Type B pancreatic cell (in vitro differentiated cells): ENCODE data around the gene FRMD5. TPM values are rescaled to one million over a fixed set of nuclear protein-coding genes. Genes with fewer than 3 reads are reported as not detected.
A peak's percentile ranks its signal among the peaks of the same experiment; 100 is the strongest.

ENCODE experiments used
- DNase-seq: peaks from one replicate; pipeline ENCODE4 v3.0.0; 2021; ENCODE audit warnings: mixed read lengths; ENCODE audit not compliant: unreplicated experiment; ENCODE audit errors: extremely low spot score
- H3K27ac Mint-ChIP-seq: 2 replicates; pipeline ENCODE4 v1.8.0; 2021; ENCODE audit warnings: mild to moderate bottlenecking, mixed read lengths
- H3K27me3 Mint-ChIP-seq: 2 replicates; pipeline ENCODE4 v1.8.0; 2021; ENCODE audit warnings: mixed read lengths
- H3K36me3 Mint-ChIP-seq: 2 replicates; pipeline ENCODE4 v1.8.0; 2021; ENCODE audit warnings: mixed read lengths
- H3K4me1 Mint-ChIP-seq: one replicate; pipeline ENCODE4 v1.8.0; 2021; ENCODE audit warnings: mixed read lengths; ENCODE audit not compliant: unreplicated experiment
- H3K4me3 Mint-ChIP-seq: 2 replicates; pipeline ENCODE4 v1.8.0; 2021; ENCODE audit warnings: mild to moderate bottlenecking, mixed read lengths
- H3K9me3 Mint-ChIP-seq: 2 replicates; pipeline ENCODE4 v1.8.0; 2021; ENCODE audit warnings: mixed read lengths
- total RNA-seq: library from RNA; stranded (reverse); gene quantifications from 2 replicates; pipeline ENCODE4 v1.2.1, GENCODE V29; 2021; ENCODE audit warnings: low replicate concordance
- TF ChIP-seq, protein P1 (sequence below): fragments of 200-600 bp; sonication (generic); conservative IDR thresholded peaks from 2 replicates; pipeline ENCODE4 v1.5.0; 2021; ENCODE audit warnings: antibody characterized with exemption, mild to moderate bottlenecking

The FRMD5 gene
- total RNA-seq, 1 donor from 2014 or later, result 3.8 TPM

- Mint-ChIP-seq H3K9me3 (no peaks in the 10 kb centered on the region), H3K36me3 (no peaks in the 10 kb centered on the region), H3K27me3 (peaks cover 36% of the 10 kb centered on the region), H3K27ac (no peak overlapping the region), H3K4me1 (no peaks in the 10 kb centered on the region), H3K4me3 (no peak overlapping the region)
- no peak for DNase-seq
- TF ChIP-seq, protein P1, sequence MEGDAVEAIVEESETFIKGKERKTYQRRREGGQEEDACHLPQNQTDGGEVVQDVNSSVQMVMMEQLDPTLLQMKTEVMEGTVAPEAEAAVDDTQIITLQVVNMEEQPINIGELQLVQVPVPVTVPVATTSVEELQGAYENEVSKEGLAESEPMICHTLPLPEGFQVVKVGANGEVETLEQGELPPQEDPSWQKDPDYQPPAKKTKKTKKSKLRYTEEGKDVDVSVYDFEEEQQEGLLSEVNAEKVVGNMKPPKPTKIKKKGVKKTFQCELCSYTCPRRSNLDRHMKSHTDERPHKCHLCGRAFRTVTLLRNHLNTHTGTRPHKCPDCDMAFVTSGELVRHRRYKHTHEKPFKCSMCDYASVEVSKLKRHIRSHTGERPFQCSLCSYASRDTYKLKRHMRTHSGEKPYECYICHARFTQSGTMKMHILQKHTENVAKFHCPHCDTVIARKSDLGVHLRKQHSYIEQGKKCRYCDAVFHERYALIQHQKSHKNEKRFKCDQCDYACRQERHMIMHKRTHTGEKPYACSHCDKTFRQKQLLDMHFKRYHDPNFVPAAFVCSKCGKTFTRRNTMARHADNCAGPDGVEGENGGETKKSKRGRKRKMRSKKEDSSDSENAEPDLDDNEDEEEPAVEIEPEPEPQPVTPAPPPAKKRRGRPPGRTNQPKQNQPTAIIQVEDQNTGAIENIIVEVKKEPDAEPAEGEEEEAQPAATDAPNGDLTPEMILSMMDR, result no peak
Measured at GRCh38 chr15:44199393-44199792, 4.3 kb upstream of the FRMD5 start.

DNA sequence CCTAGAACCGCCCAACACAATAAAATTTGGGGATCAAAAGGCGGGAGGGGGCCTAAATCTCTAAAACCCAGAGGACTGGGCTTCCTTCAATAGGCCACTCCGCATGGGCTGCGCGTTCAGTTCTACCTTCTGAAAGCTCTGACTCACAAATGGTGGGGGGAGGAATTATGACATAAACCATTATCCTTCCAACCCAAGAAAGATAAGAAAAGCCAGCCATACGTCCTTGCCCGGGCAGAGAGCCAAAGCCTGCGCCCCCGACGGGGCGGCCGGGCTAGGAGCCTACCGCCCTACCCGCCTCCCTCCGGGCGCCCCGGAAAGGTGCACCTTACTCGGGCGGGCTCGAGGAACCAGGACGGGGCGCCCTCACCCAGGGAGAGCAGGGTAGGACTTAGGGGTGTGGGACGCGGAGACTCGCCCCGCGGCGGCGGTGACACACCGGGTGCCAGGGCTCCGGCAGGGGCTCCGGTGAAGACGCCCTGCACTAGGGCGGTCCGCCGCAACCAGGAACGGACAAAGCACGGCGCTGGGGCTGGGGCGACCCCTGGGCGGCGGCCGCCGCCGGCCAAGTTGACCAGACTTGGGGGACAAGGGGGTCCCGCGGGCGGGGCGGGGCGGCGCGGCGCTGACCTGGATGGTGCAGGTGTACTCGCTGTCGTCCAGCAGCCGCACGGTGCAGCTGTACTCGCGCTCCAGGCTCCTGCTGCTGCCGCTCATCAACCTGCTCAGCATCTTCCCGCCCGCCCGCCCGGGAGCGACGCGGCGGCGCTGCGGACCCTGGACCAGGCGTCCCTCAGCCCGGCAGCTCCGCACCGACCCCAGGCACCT is 534 bp downstream of the FRMD5 start:
- Mint-ChIP-seq H3K36me3 (no peaks in the 10 kb centered on the region), H3K27me3 (peaks cover 65% of the 10 kb centered on the region), H3K4me3 (peak overlapping the region; percentile 96), H3K9me3 (no peaks in the 10 kb centered on the region), H3K4me1 (no peaks in the 10 kb centered on the region), H3K27ac (peak overlapping the region; percentile 75)
- peak; percentile 70 for DNase-seq
- TF ChIP-seq, protein P1, result no peak

GRCh38 chr15:44193651-44194322 is 1.3 kb downstream of the FRMD5 start:
- no peak for DNase-seq
- peaks cover 62% of the 10 kb centered on the region for H3K27me3 Mint-ChIP-seq
- H3K27ac Mint-ChIP-seq, result peak overlapping the region; percentile 68
- no peaks in the 10 kb centered on the region for H3K9me3 Mint-ChIP-seq
- H3K36me3 Mint-ChIP-seq, result no peaks in the 10 kb centered on the region
- peak overlapping the region; percentile 96 for H3K4me3 Mint-ChIP-seq
- TF ChIP-seq, protein P1, result no peak
- H3K4me1 Mint-ChIP-seq, result peaks cover under 1% of the 10 kb centered on the region

DNA sequence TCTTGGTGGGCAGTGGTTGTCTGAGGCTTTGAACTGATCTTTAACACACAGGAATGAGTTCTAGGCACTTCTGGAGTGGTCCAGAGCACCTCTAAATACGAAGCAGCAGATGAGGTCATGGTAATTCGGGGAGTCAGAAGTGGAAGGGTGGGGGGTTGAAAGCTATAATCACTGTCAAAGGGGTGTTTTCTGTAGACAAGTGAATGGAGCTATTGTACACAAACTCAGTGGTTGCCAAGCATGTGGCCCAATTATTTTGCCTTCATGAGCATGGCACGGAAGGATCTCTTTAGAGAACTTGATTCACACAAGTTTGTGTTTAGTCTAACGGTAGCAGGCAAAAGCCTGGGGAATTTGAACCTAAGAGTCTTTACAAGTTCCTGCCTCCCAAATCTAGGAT is 6.3 kb downstream of the FRMD5 start:
- peaks cover 35% of the 10 kb centered on the region for H3K27me3 Mint-ChIP-seq
- no peak for DNase-seq
- TF ChIP-seq, protein P1, result no peak
- H3K36me3 Mint-ChIP-seq, result peaks cover 4% of the 10 kb centered on the region
- H3K4me3 Mint-ChIP-seq, result no peak overlapping the region
- peaks cover 4% of the 10 kb centered on the region for H3K4me1 Mint-ChIP-seq
- H3K9me3 Mint-ChIP-seq, result no peaks in the 10 kb centered on the region
- no peak overlapping the region for H3K27ac Mint-ChIP-seq

DNA sequence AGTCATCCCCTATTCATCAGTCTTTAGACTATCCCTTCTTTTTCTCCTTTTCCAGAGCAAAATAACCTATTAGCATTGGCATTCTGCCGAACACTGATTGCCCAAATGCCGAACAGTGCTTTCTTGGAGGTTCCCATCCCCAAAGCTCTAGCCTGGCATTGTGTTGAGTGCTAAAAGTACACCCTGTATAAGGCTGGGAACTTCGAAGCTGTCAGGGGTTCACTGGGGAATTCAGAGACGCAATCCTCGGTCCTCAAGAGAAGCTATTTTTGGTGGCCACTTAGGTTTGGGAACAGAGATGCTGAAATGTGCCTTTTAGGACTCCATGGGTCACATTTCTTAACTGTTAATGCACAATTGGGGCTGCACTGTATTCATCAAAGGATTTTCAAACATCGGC is 8.4 kb downstream of the FRMD5 start:
- H3K36me3 Mint-ChIP-seq, result peaks cover 4% of the 10 kb centered on the region
- DNase-seq, result no peak
- H3K9me3 Mint-ChIP-seq, result no peaks in the 10 kb centered on the region
- no peak overlapping the region for H3K27ac Mint-ChIP-seq
- H3K4me1 Mint-ChIP-seq, result peaks cover 4% of the 10 kb centered on the region
- TF ChIP-seq, protein P1, result no peak
- H3K27me3 Mint-ChIP-seq, result peaks cover 15% of the 10 kb centered on the region
- H3K4me3 Mint-ChIP-seq, result no peak overlapping the region
